Activated CD4-positive, alpha-beta memory T cell treated with anti-CD3 and anti-CD28 coated beads, Interleukin-2, amount 10 ng/mL, durations not matched to agents 7 days and 5 days (primary cell): Measurements from ENCODE around the gene NEK11. TPM values are rescaled to one million over a fixed set of nuclear protein-coding genes. Genes with fewer than 3 reads are reported as not detected.
"Not testable (repeated sequence)": the region's sequence is repeated elsewhere in the genome, so short reads cannot be mapped to it uniquely, and the experiment has no call there.

Experiments
- CTCF ChIA-PET: fragments of 350-600 bp; sonication (Branson Sonifier 250); formaldehyde crosslinking; loops from one replicate; lab custom pipeline; 2021; ENCODE audit warnings: antibody characterized with exemption, inconsistent platforms; lab: Charles Lee
- POLR2A ChIA-PET: fragments of 350-600 bp; sonication (Branson Sonifier 250); formaldehyde crosslinking; loops from one replicate; lab custom pipeline; 2021; ENCODE audit warnings: antibody characterized with exemption; lab: Charles Lee
- DNase-seq: peaks from one replicate; pipeline ENCODE4 v3.0.0-alpha.2; 2020
- H3K27ac Mint-ChIP-seq: one replicate; pipeline ENCODE4 v1.8.0; 2021; ENCODE audit warnings: mild to moderate bottlenecking, mixed read lengths
- H3K27me3 Mint-ChIP-seq: one replicate; pipeline ENCODE4 v1.8.0; 2021; ENCODE audit warnings: mixed read lengths
- H3K36me3 Mint-ChIP-seq: one replicate; pipeline ENCODE4 v1.8.0; 2021; ENCODE audit warnings: low read depth, mixed read lengths
- H3K4me1 Mint-ChIP-seq: one replicate; pipeline ENCODE4 v1.8.0; 2021; ENCODE audit warnings: mixed read lengths
- H3K4me3 Mint-ChIP-seq: one replicate; pipeline ENCODE4 v1.8.0; 2021; ENCODE audit warnings: mild to moderate bottlenecking, mixed read lengths
- H3K9me3 Mint-ChIP-seq: one replicate; pipeline ENCODE4 v1.8.0; 2021; ENCODE audit warnings: mixed read lengths
- total RNA-seq, 2 experiments: library from RNA; stranded (reverse); gene quantifications; one replicate each; pipeline ENCODE4 v1.2.3, GENCODE V29; 2021

NEK11 gene
- total RNA-seq, 2 experiments from 2014 or later: 1.4 to 2.8 TPM

GRCh38 chr3:131348911-131349310 is 322.2 kb downstream of the NEK11 start:
- Mint-ChIP-seq H3K4me1 (no peaks in the 10 kb centered on the region), H3K27me3 (no peaks in the 10 kb centered on the region), H3K9me3 (no peaks in the 10 kb centered on the region), H3K4me3 (no peak overlapping the region), H3K36me3 (no peaks in the 10 kb centered on the region), H3K27ac (no peak overlapping the region)
- DNase-seq: no peak
- POLR2A ChIA-PET: no interaction called here
- CTCF ChIA-PET: no interaction called here

- Mint-ChIP-seq H3K27me3 (no peaks in the 10 kb centered on the region), H3K27ac (no peak overlapping the region), H3K4me1 (no peaks in the 10 kb centered on the region), H3K4me3 (no peak overlapping the region), H3K36me3 (no peaks in the 10 kb centered on the region), H3K9me3 (no peaks in the 10 kb centered on the region)
- ChIA-PET CTCF (interaction anchor here (1.2 kb wide), 1 partner anchor 316 kb away, joined by 3 read pairs; no protein-coding TSS in a partner anchor), POLR2A (no interaction called here)
- no peak for DNase-seq
Observed at GRCh38 chr3:131349454-131349853, 322.8 kb downstream of the NEK11 start.

GRCh38 chr3:131349946-131350347 is 323.3 kb downstream of the NEK11 start:
- Mint-ChIP-seq H3K36me3 (no peaks in the 10 kb centered on the region), H3K27ac (no peak overlapping the region), H3K4me3 (no peak overlapping the region), H3K9me3 (no peaks in the 10 kb centered on the region), H3K27me3 (no peaks in the 10 kb centered on the region), H3K4me1 (no peaks in the 10 kb centered on the region)
- CTCF ChIA-PET: interaction anchor here (1.2 kb wide), 1 partner anchor 317 kb away, joined by 3 read pairs; no protein-coding TSS in a partner anchor
- no peak for DNase-seq
- POLR2A ChIA-PET: no interaction called here

- H3K4me3 Mint-ChIP-seq: no peak overlapping the region
- no peak for DNase-seq
- ChIA-PET CTCF (interaction anchor here (1.2 kb wide), 1 partner anchor 317 kb away, joined by 3 read pairs; no protein-coding TSS in a partner anchor), POLR2A (no interaction called here)
- no peak overlapping the region for H3K27ac Mint-ChIP-seq
- H3K36me3 Mint-ChIP-seq: no peaks in the 10 kb centered on the region
- H3K9me3 Mint-ChIP-seq: no peaks in the 10 kb centered on the region
- H3K27me3 Mint-ChIP-seq: no peaks in the 10 kb centered on the region
- no peaks in the 10 kb centered on the region for H3K4me1 Mint-ChIP-seq
Observed at GRCh38 chr3:131350506-131350905, 323.8 kb downstream of the NEK11 start.

GRCh38 chr3:131353016-131353877 is 326.6 kb downstream of the NEK11 start:
- Mint-ChIP-seq H3K36me3 (no peaks in the 10 kb centered on the region), H3K27ac (no peak overlapping the region), H3K4me1 (no peaks in the 10 kb centered on the region), H3K4me3 (no peak overlapping the region), H3K27me3 (peaks cover 3% of the 10 kb centered on the region), H3K9me3 (no peaks in the 10 kb centered on the region)
- CTCF ChIA-PET: no interaction called here
- no peak for DNase-seq
- POLR2A ChIA-PET: interaction anchor here (0.8 to 1.4 kb wide), 2 partner anchors 13 to 42 kb away, joined by 3 read pairs; no protein-coding TSS in a partner anchor

GRCh38 chr3:131353986-131354385 is 327.3 kb downstream of the NEK11 start:
- ChIA-PET CTCF (no interaction called here), POLR2A (interaction anchor here (0.8 kb wide), 1 partner anchor 13 kb away, joined by 3 read pairs; no protein-coding TSS in a partner anchor)
- DNase-seq: no peak
- no peaks in the 10 kb centered on the region for H3K9me3 Mint-ChIP-seq
- H3K27ac Mint-ChIP-seq: no peak overlapping the region
- H3K4me1 Mint-ChIP-seq: no peaks in the 10 kb centered on the region
- H3K27me3 Mint-ChIP-seq: peaks cover 3% of the 10 kb centered on the region
- H3K4me3 Mint-ChIP-seq: no peak overlapping the region
- no peaks in the 10 kb centered on the region for H3K36me3 Mint-ChIP-seq

- CTCF ChIA-PET: no interaction called here
- DNase-seq: no peak
- H3K27ac Mint-ChIP-seq: no peak overlapping the region
Observed at GRCh38 chr3:131356006-131356595, 329.4 kb downstream of the NEK11 start.

GRCh38 chr3:131357275-131357674 is 330.6 kb downstream of the NEK11 start:
- no peak overlapping the region for H3K4me3 Mint-ChIP-seq
- H3K4me1 Mint-ChIP-seq: peaks cover 12% of the 10 kb centered on the region
- H3K27me3 Mint-ChIP-seq: peaks cover 6% of the 10 kb centered on the region
- CTCF ChIA-PET: no interaction called here
- H3K36me3 Mint-ChIP-seq: no peaks in the 10 kb centered on the region
- DNase-seq: no peak
- H3K9me3 Mint-ChIP-seq: no peaks in the 10 kb centered on the region
- POLR2A ChIA-PET: no interaction called here
- no peak overlapping the region for H3K27ac Mint-ChIP-seq

More at GRCh38 chr3:131356006-131356595, 329.4 kb downstream of the NEK11 start:
- Mint-ChIP-seq H3K27me3 (peaks cover 3% of the 10 kb centered on the region), H3K36me3 (no peaks in the 10 kb centered on the region), H3K9me3 (no peaks in the 10 kb centered on the region), H3K4me3 (no peak overlapping the region), H3K4me1 (peaks cover 2% of the 10 kb centered on the region)
- POLR2A ChIA-PET: no interaction called here

GRCh38 chr3:131360191-131360755 is 333.6 kb downstream of the NEK11 start:
- ChIA-PET CTCF (no interaction called here), POLR2A (interaction anchor here (1.1 kb wide), 1 partner anchor 333 kb away, joined by 3 read pairs; the partner anchor contains the start of genes ASTE1 and NEK11)
- peaks cover 2% of the 10 kb centered on the region for H3K36me3 Mint-ChIP-seq
- no peaks in the 10 kb centered on the region for H3K9me3 Mint-ChIP-seq
- H3K27ac Mint-ChIP-seq: no peak overlapping the region
- H3K4me3 Mint-ChIP-seq: no peak overlapping the region
- peaks cover 16% of the 10 kb centered on the region for H3K4me1 Mint-ChIP-seq
- peaks cover 24% of the 10 kb centered on the region for H3K27me3 Mint-ChIP-seq
- no peak for DNase-seq

GRCh38 chr3:131361066-131361463 is 334.4 kb downstream of the NEK11 start:
- POLR2A ChIA-PET: interaction anchor here (1.1 kb wide), 1 partner anchor 334 kb away, joined by 3 read pairs; the partner anchor contains the start of genes ASTE1 and NEK11
- H3K9me3 Mint-ChIP-seq, H3K36me3 Mint-ChIP-seq, CTCF ChIA-PET: not testable (repeated sequence)
- H3K4me1 Mint-ChIP-seq: peaks cover 16% of the 10 kb centered on the region
- H3K27ac Mint-ChIP-seq: peak overlapping the region; percentile 16
- H3K27me3 Mint-ChIP-seq: peaks cover 30% of the 10 kb centered on the region
- peak overlapping the region; percentile 57 for H3K4me3 Mint-ChIP-seq
- peak; percentile 26 for DNase-seq

- peak overlapping the region; percentile 63 for H3K4me3 Mint-ChIP-seq
- peaks cover 2% of the 10 kb centered on the region for H3K36me3 Mint-ChIP-seq
- DNase-seq: peak; percentile 48
- ChIA-PET CTCF (no interaction called here), POLR2A (interaction anchor here (1.1 to 1.7 kb wide), 2 partner anchors 20 to 335 kb away, joined by 3 to 5 read pairs; partner anchors contain the start of genes ASTE1, NEK11 and NUDT16)
- H3K9me3 Mint-ChIP-seq: no peaks in the 10 kb centered on the region
- peaks cover 27% of the 10 kb centered on the region for H3K27me3 Mint-ChIP-seq
- H3K4me1 Mint-ChIP-seq: peaks cover 16% of the 10 kb centered on the region
- H3K27ac Mint-ChIP-seq: peak overlapping the region; percentile 16
Observed at GRCh38 chr3:131361464-131362421, 335.1 kb downstream of the NEK11 start.

- no peak for DNase-seq
- no peaks in the 10 kb centered on the region for H3K9me3 Mint-ChIP-seq
- ChIA-PET CTCF (interaction anchor here (1.0 kb wide), 1 partner anchor 70 kb away, joined by 3 read pairs; no protein-coding TSS in a partner anchor), POLR2A (interaction anchor here (1.7 kb wide), 1 partner anchor 18 kb away, joined by 5 read pairs; the partner anchor contains the start of gene NUDT16)
- H3K4me3 Mint-ChIP-seq: no peak overlapping the region
- H3K27ac Mint-ChIP-seq: no peak overlapping the region
- H3K36me3 Mint-ChIP-seq: peaks cover 2% of the 10 kb centered on the region
- peaks cover 16% of the 10 kb centered on the region for H3K4me1 Mint-ChIP-seq
- peaks cover 34% of the 10 kb centered on the region for H3K27me3 Mint-ChIP-seq
Observed at GRCh38 chr3:131363275-131363674, 336.6 kb downstream of the NEK11 start.
